HG03103 (cell line): ENCODE data around the gene TMEM203.

Source experiments
- ATAC-seq: cut with Tn5 transposase; IDR thresholded peaks from one replicate; pipeline ENCODE4 v1.9.1; 2021; ENCODE audit warnings: low read depth; ENCODE audit not compliant: unreplicated experiment

The TMEM203 gene

GRCh38 chr9:137167747-137168572, 37.5 kb downstream of the TMEM203 start:
- ATAC-seq = no peak

GRCh38 chr9:137167277-137167746, 38.1 kb downstream of the TMEM203 start:
- no peak for ATAC-seq

GRCh38 chr9:137166380-137167229, 38.8 kb downstream of the TMEM203 start:
- ATAC-seq = no peak

- ATAC-seq = no peak
Measured at GRCh38 chr9:137165250-137165836, 40.1 kb downstream of the TMEM203 start.

GRCh38 chr9:137164370-137165249, 40.8 kb downstream of the TMEM203 start:
- ATAC-seq = no peak

GRCh38 chr9:137163805-137164204, 41.6 kb downstream of the TMEM203 start:
- ATAC-seq = no peak

- ATAC-seq = no peak
Measured at GRCh38 chr9:137163365-137163715, 42.1 kb downstream of the TMEM203 start.

- ATAC-seq = no peak
Measured at GRCh38 chr9:137162505-137163364, 42.7 kb downstream of the TMEM203 start.

- no peak for ATAC-seq
Measured at GRCh38 chr9:137161558-137162486, 43.6 kb downstream of the TMEM203 start.

GRCh38 chr9:137160716-137161557, 44.5 kb downstream of the TMEM203 start:
- ATAC-seq = no peak

GRCh38 chr9:137160054-137160425, 45.4 kb downstream of the TMEM203 start:
- ATAC-seq = no peak

- ATAC-seq = no peak
Measured at GRCh38 chr9:137159105-137160053, 46.1 kb downstream of the TMEM203 start.

- ATAC-seq = no peak
Measured at GRCh38 chr9:137158625-137159024, 46.8 kb downstream of the TMEM203 start.

GRCh38 chr9:137157618-137158415, 47.6 kb downstream of the TMEM203 start:
- no peak for ATAC-seq

- ATAC-seq = peak; percentile 45
Measured at GRCh38 chr9:137156567-137157375, 48.7 kb downstream of the TMEM203 start.
